HFF-Myc (cell line): ENCODE measurements around the gene FMO2.
A peak's percentile ranks its signal among the peaks of the same experiment; 100 is the strongest.

Source experiments
- DNase-seq: peaks from one replicate; pipeline ENCODE4 v3.0.0-alpha.2; 2011; ENCODE audit warnings: low read depth; ENCODE audit errors: extremely low read depth
- H3K4me3 ChIP-seq: replicated peaks from 2 replicates; pipeline ENCODE4 v1.5.1; 2011; ENCODE audit warnings: low read depth, mild to moderate bottlenecking, control low read depth, low read length
- TF ChIP-seq, protein P1 (sequence below): IDR thresholded peaks from 2 replicates; pipeline ENCODE4 v1.5.1; 2012; ENCODE audit warnings: mild to moderate bottlenecking, low read depth, low read length, control low read depth; ENCODE audit errors: missing control alignments

FMO2 gene

GRCh38 chr1:171172471-171172870 lies 12.6 kb upstream of the FMO2 start:
- DNase-seq: no peak
- TF ChIP-seq, protein P1, sequence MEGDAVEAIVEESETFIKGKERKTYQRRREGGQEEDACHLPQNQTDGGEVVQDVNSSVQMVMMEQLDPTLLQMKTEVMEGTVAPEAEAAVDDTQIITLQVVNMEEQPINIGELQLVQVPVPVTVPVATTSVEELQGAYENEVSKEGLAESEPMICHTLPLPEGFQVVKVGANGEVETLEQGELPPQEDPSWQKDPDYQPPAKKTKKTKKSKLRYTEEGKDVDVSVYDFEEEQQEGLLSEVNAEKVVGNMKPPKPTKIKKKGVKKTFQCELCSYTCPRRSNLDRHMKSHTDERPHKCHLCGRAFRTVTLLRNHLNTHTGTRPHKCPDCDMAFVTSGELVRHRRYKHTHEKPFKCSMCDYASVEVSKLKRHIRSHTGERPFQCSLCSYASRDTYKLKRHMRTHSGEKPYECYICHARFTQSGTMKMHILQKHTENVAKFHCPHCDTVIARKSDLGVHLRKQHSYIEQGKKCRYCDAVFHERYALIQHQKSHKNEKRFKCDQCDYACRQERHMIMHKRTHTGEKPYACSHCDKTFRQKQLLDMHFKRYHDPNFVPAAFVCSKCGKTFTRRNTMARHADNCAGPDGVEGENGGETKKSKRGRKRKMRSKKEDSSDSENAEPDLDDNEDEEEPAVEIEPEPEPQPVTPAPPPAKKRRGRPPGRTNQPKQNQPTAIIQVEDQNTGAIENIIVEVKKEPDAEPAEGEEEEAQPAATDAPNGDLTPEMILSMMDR: no peak
- no peak overlapping the region for H3K4me3 ChIP-seq

- H3K4me3 ChIP-seq: no peak overlapping the region
- TF ChIP-seq, protein P1: no peak
- no peak for DNase-seq
These were observed 12.0 kb upstream of the FMO2 start for GRCh38 chr1:171173069-171173468.

- no peak for DNase-seq
- TF ChIP-seq, protein P1: no peak
- H3K4me3 ChIP-seq: no peak overlapping the region
These were observed 10.4 kb upstream of the FMO2 start for GRCh38 chr1:171174560-171175294.

GRCh38 chr1:171177261-171177660 lies 7.8 kb upstream of the FMO2 start:
- DNase-seq: no peak
- TF ChIP-seq, protein P1: no peak
- H3K4me3 ChIP-seq: no peak overlapping the region

DNA sequence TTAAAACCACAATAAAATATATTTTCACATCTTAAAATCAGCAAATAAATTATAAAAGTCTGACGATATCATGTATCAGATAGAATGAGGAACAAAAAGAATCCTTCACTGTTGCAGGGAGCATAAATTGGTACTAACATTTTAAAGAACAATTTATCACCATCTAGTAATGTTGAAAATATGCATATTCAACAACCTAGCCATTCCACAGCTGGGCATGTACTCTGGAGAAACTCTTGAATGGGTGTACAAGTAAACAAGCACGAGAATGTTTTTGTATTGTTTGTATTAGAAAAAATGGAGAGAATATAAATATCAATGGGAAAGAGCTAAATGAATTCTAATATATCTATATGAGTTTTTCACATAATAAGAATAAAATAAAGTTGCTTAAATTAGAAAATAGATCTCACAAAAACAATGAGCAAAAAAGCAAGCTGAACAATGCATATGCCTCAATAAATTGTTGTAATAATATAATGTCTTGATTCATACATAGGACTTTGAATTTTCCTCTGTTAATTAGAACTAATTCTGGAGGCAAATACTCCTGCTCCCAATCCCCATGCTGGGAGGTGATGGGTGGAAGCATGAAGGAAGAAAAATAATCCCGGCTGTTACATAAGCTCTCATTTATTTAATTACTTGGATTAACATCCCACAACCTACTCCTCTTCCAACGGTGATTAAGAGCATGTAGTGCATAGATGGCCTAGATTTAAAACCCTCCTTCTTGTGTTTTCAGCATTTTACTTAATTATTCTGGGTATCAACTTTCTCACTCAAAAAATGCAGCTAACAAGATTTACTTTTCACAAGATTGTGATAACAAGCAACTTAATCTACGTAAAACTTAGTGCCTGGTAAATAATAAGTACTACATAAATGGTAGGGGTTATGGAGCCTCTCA lies 5.5 kb upstream of the FMO2 start:
- DNase-seq: no peak
- TF ChIP-seq, protein P1: no peak
- H3K4me3 ChIP-seq: no peak overlapping the region

DNA sequence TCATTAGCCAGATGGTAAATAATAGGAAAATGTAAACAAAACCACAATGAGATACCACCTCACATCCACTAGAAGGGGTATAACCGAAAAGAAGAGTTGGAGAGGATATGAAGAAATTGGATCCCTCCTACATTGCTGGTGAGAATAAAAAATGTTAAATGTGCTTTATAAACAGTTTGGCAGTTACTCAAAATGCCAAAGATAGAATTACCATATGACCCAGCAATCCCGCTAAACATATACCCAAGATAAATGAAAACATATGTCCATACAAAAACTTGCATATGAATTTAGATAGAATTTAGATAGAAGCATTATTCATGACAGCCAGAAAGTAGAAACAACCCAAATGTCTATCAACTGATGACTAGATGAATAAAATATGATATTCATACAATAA lies 4.4 kb upstream of the FMO2 start:
- H3K4me3 ChIP-seq: no peak overlapping the region
- TF ChIP-seq, protein P1: no peak
- DNase-seq: peak; percentile 35
